Right lung (tissue), 5 donors: Measurements from ENCODE around the gene ITGB3. TPM values are rescaled to one million over a fixed set of nuclear protein-coding genes. Genes with fewer than 3 reads are reported as not detected.

Experiments used
- DNase-seq, 2 donors: peaks; one replicate each; pipeline ENCODE4 v3.0.0-alpha.2; 2013
- polyA plus RNA-seq, 5 donors: library from polyadenylated mRNA; unstranded; fragments of 120-200 nt; gene quantifications; one replicate each; pipeline versions ENCODE4 v1.2.1 to v1.2.3, GENCODE V29; 2013; ENCODE audit warnings: inconsistent platforms in 1 of 5, low replicate concordance in 1 of 5; ENCODE audit not compliant: insufficient read length in 5 of 5, insufficient read depth in 1 of 5

Gene ITGB3
- polyA plus RNA-seq, 5 donors = 7.6 to 11.9 (median 10.2) TPM

- DNase-seq = no peak
These were observed 76.9 kb downstream of the ITGB3 start for GRCh38 chr17:47330548-47330947.

- no peak for DNase-seq
These were observed 78.7 kb downstream of the ITGB3 start for GRCh38 chr17:47332287-47332686.

GRCh38 chr17:47335101-47335936 is 81.7 kb downstream of the ITGB3 start:
- DNase-seq = no peak

GRCh38 chr17:47338026-47338425 is 84.4 kb downstream of the ITGB3 start:
- DNase-seq = no peak

- DNase-seq = no peak
These were observed 99.2 kb downstream of the ITGB3 start for GRCh38 chr17:47352848-47353247.

- no peak for DNase-seq
These were observed 105.0 kb downstream of the ITGB3 start for GRCh38 chr17:47358652-47359051.

Other genes starting within 250 kb of the ITGB3 start
- 10 to 100 TPM; 40.4 to 72.7 (median 61.9) TPM for gene CDC27, start 64.5 kb upstream of the ITGB3 start, polyA plus RNA-seq
- gene MYL4, start 44.5 kb upstream of the ITGB3 start, polyA plus RNA-seq = 10 to 100 TPM in 2 of 5 donors, 1 to 10 TPM in 3; 2.2 to 86.3 (median 4.8) TPM
- gene EFCAB13, start 70.1 kb downstream of the ITGB3 start, polyA plus RNA-seq = 10 to 100 TPM in 3 of 5 donors, 1 to 10 TPM in 2; 8.6 to 12.7 (median 10.2) TPM